Putamen (tissue), 1 donor: ENCODE data around the gene SLITRK6.
"Not testable (repeated sequence)": the region's sequence is repeated elsewhere in the genome, so short reads cannot be mapped to it uniquely, and the experiment has no call there.

ENCODE experiments used
- DNase-seq: peaks from one replicate; pipeline ENCODE4 v3.0.0-alpha.2; 2016; ENCODE audit warnings: low spot score

Gene SLITRK6, protein sequence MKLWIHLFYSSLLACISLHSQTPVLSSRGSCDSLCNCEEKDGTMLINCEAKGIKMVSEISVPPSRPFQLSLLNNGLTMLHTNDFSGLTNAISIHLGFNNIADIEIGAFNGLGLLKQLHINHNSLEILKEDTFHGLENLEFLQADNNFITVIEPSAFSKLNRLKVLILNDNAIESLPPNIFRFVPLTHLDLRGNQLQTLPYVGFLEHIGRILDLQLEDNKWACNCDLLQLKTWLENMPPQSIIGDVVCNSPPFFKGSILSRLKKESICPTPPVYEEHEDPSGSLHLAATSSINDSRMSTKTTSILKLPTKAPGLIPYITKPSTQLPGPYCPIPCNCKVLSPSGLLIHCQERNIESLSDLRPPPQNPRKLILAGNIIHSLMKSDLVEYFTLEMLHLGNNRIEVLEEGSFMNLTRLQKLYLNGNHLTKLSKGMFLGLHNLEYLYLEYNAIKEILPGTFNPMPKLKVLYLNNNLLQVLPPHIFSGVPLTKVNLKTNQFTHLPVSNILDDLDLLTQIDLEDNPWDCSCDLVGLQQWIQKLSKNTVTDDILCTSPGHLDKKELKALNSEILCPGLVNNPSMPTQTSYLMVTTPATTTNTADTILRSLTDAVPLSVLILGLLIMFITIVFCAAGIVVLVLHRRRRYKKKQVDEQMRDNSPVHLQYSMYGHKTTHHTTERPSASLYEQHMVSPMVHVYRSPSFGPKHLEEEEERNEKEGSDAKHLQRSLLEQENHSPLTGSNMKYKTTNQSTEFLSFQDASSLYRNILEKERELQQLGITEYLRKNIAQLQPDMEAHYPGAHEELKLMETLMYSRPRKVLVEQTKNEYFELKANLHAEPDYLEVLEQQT

DNA sequence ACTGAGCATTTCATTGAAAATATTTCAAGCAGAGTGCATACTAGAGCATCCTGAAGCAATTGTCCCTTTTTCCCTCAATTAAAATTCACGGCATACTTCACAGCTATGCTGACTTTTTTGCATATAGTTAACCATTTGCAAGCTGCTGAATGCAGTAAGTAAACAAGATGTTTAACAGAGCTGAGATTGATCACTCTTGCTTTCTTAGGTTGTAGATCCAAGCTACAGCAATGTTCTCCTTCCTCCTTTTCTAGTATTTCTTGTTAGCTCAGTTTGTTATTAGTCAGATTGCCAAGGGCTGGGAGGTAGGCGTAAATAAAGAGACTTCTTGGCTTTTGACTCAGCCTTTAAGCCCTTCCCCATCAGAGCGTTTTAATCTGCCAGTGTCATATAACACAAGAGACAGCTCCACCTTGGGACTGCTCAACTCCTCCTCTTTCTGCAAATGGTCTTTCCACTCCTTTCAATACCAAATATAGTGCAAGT is at the start of gene SLITRK6:
Gene SLITRK6 (minus strand): TSS at position 323 of the 486 bp plus-strand sequence. CDS start 2,911 bp downstream, outside the sequence.
- peak; percentile 55 for DNase-seq

DNA sequence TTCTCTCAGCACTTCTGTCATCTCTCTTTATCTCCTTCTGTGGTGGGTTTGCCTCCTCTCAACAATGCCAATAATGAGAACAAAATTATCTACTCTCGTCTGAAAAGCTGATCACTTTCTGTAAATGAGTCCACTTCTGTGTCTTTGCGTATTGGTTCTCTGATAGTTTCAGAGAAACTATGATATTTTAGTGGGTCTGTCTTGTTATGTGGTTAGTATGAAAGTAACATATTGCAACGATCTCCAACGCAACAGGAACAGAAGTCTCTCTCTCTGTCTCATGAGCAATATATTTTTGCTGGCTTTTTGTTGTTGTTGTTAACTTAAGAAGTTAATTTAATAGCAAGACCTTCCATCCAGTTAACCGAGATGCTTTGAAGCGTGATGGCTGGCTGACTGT is 47.8 kb upstream of the SLITRK6 start:
- DNase-seq, result no peak

DNA sequence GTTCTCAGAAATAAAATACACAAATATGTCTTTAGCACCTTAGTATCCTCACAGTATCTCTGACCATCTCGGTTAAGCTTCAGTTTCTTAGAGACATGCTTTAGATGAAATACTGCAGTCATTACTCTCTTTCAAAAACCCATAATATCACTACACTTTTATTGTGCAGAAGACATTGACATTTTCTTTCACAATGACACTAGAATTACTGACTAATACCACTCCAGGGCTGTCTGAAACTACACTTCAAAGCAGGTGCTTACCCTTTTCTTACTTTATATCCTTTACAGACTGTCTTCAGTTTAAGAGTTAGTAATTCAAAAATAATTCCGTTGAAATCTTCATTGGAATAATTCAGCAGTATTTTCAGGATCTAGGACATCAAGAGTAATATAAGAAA is 42.2 kb upstream of the SLITRK6 start:
- DNase-seq, result no peak

DNA sequence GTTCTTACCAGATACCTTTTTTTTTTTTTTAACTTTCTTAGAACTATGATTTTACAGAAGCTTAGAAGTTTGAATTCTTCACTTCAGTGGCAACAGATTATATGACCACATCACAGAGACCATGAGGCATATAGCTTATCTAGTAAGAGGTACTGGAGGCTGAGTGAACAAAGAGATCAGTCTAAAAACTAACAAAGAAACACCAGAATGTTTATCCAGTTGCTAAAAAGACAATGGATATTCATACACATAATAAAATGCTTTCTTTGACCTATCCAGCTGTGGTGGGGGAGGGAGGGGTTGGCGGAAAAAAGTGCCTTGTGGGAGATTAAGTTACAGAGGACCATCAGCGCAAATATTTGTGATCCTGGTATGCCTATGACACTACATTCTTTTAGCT is 34.7 kb upstream of the SLITRK6 start:
- peak; percentile 21 for DNase-seq

DNA sequence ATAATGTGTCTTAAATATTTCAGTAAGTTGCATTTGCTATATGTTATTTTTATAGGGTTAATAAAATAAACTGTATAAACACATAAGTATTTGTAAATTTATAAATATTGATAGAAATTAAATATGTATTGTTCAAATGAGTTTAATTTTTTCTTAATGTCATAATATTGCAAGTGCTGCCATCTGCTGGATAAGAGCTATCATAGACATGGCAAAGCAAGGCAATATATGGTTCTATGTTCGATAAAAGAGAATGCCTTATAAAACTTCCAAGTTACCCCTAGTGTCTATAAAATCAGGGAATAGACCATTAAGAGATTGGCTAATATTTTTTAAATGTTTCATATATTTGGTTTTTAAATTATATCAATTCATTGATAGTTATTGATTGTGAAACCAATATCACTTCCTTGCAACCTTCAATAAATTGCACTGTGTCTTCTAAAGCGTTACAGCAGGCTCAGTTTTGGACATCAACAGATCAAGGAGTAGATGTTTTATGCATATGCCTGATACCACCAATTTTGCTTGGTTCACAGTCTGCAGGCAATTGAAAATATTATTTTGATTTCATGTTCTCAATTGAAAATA is 29.0 kb upstream of the SLITRK6 start:
- peak; percentile 12 for DNase-seq

DNA sequence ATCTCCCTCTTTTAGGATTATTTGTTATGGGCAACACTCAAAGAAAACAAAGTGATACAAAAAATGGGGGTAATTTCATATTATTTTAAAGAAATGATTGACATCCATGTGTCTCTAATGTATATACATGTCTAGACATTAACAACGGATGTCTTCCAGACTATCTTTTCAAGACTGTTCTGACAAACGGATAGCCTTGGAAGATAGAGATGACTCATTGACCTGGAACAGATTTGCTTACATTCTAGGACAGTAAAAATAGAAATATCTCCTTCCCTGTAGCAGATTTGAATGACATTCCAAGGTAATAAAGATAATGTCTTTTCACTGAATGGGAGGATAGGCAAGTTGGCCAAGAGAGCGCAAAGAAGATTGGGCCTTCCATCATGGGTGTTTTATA is 26.2 kb upstream of the SLITRK6 start:
- DNase-seq, result no peak

DNA sequence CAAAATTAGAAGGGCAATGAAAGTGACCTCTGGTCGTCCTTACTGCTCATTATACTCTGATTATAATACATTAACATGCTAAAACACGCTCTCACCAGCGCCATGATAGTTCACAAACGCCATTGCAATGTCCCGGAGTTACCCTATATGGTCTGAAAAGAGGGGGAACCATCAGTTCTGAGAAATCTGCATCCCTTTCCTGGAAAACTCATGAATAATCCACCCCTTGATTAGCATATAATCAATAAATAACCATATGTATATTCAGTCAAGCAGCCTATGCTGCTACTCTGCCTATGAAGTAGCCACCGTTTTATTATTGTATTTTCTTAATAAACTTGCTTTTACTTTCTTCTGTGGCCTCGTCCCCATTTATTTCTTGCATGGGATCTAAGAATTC is 24.6 kb upstream of the SLITRK6 start:
- DNase-seq, result no peak

DNA sequence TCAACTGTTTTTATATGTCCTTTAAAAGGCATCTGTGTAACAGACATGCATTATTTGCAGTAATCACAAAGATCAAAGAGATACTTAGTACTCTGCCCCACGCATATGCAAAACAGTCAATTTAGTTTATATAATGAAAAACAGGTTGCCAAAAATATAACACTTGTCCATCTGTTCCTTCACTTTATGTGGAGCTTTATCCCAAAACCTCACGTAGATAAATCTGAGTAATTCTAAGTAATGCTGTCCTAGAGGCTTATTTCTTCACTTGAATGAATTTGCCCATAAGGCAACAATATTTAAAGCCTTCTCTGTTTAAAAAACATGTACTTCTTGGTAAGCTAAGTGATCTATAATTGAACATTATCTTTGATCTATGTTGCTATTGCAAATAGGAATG is 20.3 kb upstream of the SLITRK6 start:
- no peak for DNase-seq

DNA sequence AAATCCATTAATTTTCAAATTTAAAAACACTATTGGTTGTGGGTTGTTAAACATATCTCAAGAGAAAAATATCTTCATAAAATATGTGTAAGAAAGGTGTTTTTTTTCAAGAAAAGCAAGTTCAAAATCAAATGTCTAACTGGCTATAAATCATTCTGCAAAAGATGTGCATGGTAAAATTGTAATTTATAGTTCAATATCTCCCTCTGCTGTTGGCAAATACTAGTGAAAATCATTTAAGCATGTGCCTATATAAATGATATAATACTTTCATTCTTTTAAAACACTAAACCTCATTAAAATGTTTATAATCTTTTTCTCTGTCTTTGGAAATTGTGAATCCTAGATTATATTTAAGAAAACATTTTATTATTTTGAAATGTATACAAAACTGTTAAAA is 17.2 kb upstream of the SLITRK6 start:
- DNase-seq, result no peak

DNA sequence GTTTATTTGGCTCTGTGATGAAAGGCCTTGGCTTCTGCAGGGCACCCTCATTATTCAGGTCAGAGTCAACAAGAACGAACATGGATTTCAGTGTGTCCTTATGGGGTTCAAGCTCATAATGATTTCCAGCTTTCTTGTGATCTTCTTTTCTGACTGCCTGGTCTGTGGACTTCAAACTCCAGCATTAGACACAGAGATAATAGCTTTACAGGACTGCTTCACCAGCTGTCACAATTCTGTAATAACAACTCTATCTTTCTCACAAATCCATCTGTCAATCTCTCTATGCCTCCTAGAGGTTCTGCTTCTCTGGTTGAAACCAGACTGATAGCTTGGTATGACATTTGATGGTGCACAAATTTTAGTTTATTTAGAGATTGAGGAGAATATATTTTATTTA is 13.1 kb upstream of the SLITRK6 start:
- no peak for DNase-seq

DNA sequence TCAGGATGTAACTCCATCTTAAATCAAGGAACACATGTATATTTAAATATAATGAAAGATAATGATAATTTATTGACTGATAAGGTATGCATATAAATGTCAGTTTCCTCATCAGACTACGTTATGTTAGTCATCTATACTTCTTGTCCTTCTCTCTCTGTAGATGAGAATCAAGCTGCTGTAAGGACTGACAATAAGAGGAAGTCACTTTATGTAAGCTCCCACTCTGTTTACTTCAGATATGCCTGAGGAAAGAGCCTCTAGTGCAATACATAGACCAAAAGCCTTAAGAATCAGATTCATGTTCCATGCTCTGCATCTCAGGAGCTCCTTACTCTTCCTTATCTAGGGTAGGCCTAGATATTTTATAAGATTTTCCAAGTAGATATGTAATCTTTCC is 9.6 kb upstream of the SLITRK6 start:
- no peak for DNase-seq

DNA sequence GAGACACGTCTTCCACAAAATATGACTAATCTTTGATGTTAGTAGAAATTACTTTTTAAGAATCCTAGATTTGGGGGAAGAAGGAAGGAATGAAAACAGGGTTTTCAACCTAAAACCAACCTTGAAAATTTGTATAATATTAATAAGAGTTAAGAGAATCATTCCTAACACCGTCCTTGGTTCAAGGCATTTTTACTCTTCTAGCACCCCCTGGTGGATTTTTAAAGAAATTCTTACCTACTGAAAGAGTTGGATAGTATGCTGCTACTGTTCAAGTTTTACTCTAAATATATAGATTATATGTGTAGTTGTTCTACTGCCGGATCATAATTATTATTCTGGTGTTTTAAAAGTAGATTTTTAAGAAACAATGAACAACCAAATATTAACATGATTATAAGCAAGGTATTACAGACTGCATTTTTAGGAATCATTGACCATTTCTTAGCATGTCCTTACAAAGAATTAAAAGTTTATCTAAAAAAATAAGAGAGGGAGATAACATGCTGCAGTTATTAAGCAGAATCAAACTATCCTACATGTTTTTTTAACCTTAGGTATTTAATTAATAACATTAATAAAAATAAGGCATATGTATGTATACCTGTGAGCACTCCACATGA is 7.4 kb upstream of the SLITRK6 start:
- peak; percentile 68 for DNase-seq

DNA sequence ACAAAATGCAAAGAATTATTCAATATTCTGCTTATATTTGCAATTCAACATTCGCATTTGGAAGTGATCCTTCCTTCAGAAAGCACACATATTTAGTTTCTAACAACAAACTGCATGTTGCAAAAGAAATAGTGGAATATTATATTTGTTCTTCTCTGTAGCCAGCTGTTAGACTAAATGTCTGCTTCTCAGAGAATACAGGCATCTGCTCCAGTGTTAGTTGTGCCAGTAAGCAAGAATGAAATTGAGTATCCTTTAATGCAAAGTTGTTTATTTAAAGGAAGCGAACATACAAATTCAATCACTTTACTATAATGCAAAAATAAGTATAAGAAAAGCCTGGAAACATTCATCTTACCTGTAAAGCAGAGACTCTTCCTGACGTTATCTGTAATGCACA is 663 bp downstream of the SLITRK6 start:
- DNase-seq, result no peak

DNA sequence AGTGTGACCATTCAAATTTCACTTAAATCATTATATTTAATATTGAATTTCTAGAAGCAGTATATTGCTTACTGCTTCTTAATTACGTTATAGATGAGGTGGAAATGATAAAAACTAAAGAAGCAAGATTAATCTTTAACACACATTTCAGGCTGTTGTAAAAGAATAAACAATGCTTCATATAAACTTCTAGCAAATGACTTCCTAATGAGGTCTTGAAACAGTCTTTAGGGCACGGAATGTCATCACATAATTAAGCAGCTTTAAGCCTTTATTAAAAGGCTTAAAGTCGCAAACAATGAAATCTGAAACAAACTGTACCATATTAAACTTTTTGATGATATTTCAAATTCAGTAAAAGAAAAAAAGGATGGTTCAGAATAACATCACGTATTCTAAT is 1.9 kb downstream of the SLITRK6 start:
- no peak for DNase-seq

DNA sequence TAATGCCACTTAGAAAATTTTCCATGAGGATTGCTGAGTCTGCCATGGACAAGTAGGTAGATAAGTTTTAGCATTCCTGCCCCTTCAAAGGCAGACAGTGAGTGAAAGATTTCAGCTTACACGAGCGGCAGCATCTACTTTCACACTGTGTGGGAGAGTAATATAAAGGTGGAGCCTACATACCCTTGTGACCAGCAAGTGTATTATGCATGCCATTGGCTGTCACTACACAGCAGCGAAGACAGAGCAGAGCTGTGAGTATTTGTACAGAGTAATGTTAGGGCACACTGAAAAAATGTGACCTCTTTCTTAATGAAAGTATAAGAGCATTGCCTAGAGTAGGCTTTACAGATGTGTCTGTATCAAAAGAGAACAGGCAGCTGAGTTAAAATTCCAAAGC is 14.0 kb downstream of the SLITRK6 start:
- no peak for DNase-seq

DNA sequence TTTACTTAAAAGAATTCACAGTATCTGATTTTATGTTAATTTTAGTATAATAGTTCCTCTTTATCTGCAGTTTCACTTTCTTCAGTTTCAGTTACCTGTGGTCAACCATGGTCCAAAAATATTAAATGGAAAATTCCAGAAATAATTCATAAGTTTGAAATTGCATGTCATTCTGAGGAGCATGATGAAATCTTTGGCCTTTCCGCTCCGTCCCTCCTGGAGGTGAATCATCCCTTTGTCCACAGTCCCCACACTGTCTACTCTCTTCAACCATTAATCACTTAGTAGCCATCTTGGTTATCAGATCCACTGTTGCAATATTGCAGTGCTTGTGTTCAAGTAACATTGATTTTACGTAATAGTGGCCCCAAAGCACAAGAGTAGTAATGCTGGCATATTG is 26.9 kb downstream of the SLITRK6 start:
- DNase-seq, result no peak

DNA sequence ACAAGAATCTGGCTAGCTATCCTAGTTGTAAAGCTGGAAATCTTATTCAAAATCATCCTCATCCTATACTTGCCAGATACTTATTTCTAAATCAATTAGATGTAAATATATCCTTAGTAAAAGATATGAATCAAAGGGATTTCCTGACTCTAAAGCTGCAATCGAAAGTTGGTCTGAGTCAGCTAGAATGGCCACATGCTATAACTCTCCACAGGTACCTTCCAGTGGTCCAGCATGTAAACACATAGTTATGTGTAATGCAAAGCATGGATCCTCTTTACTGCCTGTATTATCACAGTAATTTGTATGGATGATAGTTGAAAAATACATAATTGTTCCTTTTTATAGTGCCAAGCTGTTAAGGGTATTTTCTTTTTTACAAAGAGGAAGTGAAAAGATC is 27.4 kb downstream of the SLITRK6 start:
- no peak for DNase-seq

DNA sequence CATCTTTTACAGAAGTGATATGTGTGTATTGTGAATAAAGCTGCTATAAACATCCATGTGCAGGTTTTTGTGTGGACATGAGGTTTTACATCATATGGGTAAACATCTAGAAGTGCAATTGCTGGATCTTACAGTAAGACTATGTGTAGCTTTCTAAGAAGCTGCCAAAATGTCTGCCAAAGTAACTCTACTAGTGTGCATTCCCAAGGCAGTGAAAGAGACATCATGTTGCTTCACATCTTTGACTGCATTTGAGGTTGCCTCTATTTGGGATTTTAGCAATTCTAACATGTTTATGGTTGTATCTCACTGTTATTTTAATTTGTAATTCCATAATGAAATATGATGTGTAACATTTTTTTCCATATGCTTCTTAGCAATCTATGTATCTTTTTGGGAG is 30.3 kb downstream of the SLITRK6 start:
- no peak for DNase-seq

DNA sequence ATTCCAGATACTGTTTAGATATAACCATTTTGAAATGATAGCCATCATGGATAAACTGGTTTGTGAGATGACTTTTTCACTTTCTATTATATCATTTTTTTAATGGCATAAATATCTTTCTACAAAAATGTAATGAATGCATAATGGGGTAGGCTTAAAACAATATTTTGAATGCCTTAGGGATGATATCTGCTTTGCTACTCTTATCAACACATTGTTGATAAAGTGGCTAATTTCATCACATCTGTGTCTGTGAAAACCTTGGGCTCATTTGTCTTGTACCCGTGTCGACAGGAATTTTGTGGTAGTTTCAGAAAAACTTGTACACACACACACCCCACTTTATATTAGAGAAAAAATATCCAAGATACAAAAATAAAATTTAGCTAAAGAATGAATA is 44.1 kb downstream of the SLITRK6 start:
- no peak for DNase-seq

DNA sequence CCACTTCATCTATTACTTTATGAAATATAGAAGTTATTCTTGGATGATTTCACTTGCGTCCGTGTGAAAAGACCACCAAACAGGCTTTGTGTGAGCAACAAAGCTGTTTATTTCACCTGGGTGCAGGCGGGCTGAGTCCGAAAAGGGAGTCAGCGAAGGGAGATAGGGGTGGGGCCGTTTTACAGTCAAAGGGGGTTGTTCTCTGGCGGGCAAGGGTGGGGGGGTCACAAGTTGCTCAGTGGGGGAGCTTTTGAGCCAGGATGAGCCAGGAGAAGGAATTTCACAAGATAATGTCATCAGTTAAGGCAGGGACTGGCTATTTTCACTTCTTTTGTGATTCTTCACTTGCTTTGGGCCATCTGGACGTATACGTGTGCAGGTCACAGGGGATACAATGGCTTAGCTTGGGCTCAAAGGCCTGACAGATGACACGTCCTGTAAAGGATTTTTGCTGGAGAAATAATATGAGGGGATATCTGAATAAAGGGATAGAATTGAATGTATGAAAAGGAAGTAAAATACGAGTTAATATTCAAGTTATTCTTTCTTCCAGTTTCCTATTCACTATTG is 55.9 kb downstream of the SLITRK6 start:
- DNase-seq, result not testable (repeated sequence)
